Measurements from ENCODE around the gene DHRSX. TPM values are rescaled to one million over a fixed set of nuclear protein-coding genes. Genes with fewer than 3 reads are reported as not detected.
A peak's percentile ranks its signal among the peaks of the same experiment; 100 is the strongest.

Gene DHRSX
- total and polyA plus RNA-seq, 9 of the 15 experiments (the other 6 are each of a cell fraction or from before 2014, with no cell fraction given) = 0.59 to 11.0 (median 6.2) TPM

GRCh38 chrX:2502668-2503519 lies 2.1 kb upstream of the DHRSX start (continued):
- TF ChIP-seq THRB (CRISPR knock-in tag; conservative IDR thresholded peaks at IDR 0.05) = peak; percentile 94
- no peak for TF ChIP-seq RBM14 (IDR thresholded peaks at IDR 0.05; ENCODE audit: borderline replicate concordance, insufficient read depth, low read depth, low read length)
- peak in 1 of 2 experiments; percentile 45; a peak in 1 of 4 replicates for TF ChIP-seq FOXK2 (conservative IDR thresholded peaks at IDR 0.05 in 1 of 2, IDR thresholded peaks at IDR 0.05 in 1 of 2; ENCODE audit: low read depth in 2 of 2)
- TF ChIP-seq MCM2 (IDR thresholded peaks at IDR 0.05; ENCODE audit: low read depth) = no peak
- no peak for TF ChIP-seq SMARCB1 (IDR thresholded peaks at IDR 0.05; ENCODE audit: insufficient read length, low read depth)
- TF ChIP-seq ZNF253 (CRISPR knock-in tag; conservative IDR thresholded peaks at IDR 0.05) = no peak
- 0 out of 4 replicates have a peak, but pooled peaks of 1 of the 2 experiments have one; percentile 27 for TF ChIP-seq RCOR1 (IDR thresholded peaks at IDR 0.05; ENCODE audit: borderline replicate concordance in 1 of 2, low read depth in 2 of 2, low read length in 2 of 2)
- no peak for TF ChIP-seq TRIM25 (IDR thresholded peaks at IDR 0.05; ENCODE audit: borderline replicate concordance)
- TF ChIP-seq CTCF (IDR thresholded peaks at IDR 0.05 in 2 of 3, conservative IDR thresholded peaks at IDR 0.05 in 1 of 3; ENCODE audit: insufficient read depth in 2 of 3, low read depth in 1 of 3, low read length in 3 of 3) = no peak
- peak; percentile 69; the same call in 1 of the 2 replicates for TF ChIP-seq PKNOX1 (IDR thresholded peaks at IDR 0.05)
- TF ChIP-seq E2F5 (CRISPR knock-in tag; IDR thresholded peaks at IDR 0.05) = no peak
- TF ChIP-seq NFXL1 (CRISPR knock-in tag; IDR thresholded peaks at IDR 0.05) = 0 out of 2 replicates have a peak, but pooled peaks have one; percentile 64
- peak in 1 of 3 experiments; percentile 82 for TF ChIP-seq YY1 (IDR thresholded peaks at IDR 0.05; ENCODE audit: borderline replicate concordance in 1 of 3, control insufficient read depth in 1 of 3, extremely low read depth in 1 of 3, insufficient read depth in 3 of 3, insufficient read length in 1 of 3, insufficient replicate concordance in 2 of 3, low read depth in 1 of 3, low read length in 2 of 3)
- no peak for TF ChIP-seq SIN3B (IDR thresholded peaks at IDR 0.05; ENCODE audit: low read depth)
- TF ChIP-seq EP300 (IDR thresholded peaks at IDR 0.05; ENCODE audit: low read length) = 0 out of 2 replicates have a peak, but pooled peaks have one; percentile 11
- no peak for TF ChIP-seq SMAD2 (IDR thresholded peaks at IDR 0.05; ENCODE audit: low read depth, low read length)
- peak; percentile 32 for TF ChIP-seq DACH1 (IDR thresholded peaks at IDR 0.05; ENCODE audit: partially characterized antibody)
- no peak for TF ChIP-seq CREBBP (IDR thresholded peaks at IDR 0.05; ENCODE audit: low read depth, low read length)
